Islet of Langerhans (tissue), 1 donor: Measurements from ENCODE around the gene SERPINB5.

ENCODE experiments used
- FAIRE-seq: peaks from one replicate; lab custom pipeline; 2011; peaks lifted over from hg19 to GRCh38; lab: Jason Lieb, UNC

Gene SERPINB5

DNA sequence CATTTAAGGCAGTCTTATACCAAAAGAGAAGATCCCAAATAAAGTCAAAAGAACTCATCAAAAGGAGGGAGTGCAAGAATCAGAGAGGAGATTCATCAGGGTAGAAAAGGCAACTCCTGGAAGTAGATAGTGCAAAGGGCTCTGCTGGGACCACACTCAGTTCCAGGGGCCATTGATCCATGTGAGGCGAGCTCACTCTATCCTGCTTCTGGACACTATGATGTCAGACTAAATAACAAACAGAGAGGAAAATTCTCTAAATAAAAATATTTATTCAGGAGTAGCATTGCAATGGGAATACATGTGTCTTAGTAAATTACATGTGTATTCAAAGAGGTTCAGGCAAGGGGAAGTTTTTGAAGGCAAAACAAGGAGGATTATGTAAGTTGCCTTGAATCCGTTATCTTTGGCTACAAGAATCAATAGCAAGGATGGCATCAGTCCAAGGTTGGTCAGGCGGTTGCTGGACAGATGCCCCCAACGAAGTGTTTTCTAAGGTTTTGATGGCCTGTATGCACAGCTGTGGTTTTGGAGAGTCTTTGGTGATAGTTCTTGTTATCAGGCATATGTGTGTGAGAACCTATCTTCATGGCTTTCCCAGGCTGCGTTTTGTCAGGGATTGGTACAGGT is 52.2 kb downstream of the SERPINB5 start:
- no peak for FAIRE-seq

DNA sequence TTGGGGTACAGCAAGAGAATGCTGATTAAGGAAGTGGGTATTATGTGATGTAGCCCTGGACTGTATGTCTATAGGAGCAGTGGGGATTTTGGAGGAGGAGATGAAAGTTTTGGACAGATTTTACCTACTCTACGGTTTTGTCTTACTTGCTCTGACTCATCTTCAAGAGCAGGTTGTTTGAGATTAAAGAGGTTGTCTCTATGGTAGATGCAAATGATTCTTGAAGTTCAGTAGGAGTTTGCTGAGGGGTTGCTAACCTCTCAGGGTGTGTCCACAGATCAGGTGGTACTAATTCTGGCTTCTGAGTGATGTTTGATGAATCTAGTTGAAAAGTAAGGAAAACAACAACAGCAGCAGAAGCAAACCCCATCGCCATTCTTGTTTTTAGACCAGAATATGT is 55.7 kb downstream of the SERPINB5 start:
- no peak for FAIRE-seq

DNA sequence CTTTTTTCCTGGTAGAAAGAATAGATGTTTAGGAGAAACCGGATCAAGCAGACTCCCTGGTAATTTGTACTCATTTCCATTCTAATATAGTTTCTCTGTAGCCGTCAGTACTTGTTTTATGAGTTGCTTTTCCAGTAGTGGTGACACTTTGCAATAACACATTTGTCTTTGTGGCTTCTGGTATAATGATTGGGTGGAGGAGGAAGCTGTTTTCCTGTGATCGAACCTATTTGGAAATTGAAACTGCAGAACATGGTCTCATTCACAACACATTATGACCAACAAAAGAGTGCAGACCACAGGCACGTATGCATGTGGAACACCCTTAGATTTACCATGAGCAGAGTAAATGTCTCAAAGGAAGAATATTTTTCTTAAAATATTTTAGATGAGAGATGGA is 57.9 kb downstream of the SERPINB5 start:
- no peak for FAIRE-seq

DNA sequence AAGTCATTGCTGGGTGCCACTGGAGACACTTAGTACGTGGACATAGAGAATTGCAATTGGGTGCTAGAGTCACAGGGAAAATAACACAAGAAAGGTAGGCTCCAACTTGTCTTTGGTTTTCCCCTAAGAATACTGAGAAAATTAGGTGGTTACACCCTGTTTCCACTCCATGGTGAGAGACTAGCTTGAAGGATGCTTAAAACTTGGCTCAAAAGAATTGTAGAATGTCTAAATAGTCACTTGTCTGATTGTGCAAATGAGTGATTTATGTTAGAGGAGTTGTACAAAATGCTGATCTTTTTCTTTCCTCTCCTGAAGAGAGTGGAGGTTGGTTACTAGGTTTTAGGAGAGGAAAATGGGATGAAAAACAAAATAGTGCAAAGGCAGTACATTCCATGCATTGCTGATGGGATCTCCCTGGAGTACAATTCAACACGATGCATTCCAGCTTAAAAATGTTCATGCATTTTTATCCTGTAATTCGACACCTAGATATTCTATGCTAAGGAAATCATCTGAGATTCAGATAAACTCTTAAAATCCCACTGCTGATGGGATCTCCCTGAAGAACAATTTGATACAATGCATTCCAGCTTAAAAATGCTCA is 63.2 kb downstream of the SERPINB5 start:
- no peak for FAIRE-seq

DNA sequence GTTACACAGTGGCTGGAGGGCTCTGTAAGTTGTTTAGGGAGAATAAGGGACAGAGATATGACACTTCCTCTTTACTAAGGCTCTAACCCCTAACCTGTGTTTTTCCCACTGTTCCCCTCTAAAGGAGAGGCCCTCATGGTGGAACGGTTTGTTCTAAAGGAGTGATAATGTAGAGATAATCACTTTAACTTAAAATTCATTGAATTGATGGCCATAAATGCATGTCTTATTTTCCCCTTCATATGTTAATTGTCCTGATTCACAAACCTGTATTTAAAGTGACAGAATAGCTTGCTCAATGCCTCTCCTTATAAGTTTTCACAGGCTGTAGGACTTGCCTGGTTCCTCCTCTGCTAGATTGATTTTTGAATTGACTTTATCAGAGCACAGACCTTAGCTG is 65.3 kb downstream of the SERPINB5 start, which contains the start of gene SERPINB12:
Gene SERPINB12, plus strand, starts transcription at position 301 of the 400 bp plus-strand sequence. CDS start 13,791 bp downstream, outside the sequence.
- no peak for FAIRE-seq

DNA sequence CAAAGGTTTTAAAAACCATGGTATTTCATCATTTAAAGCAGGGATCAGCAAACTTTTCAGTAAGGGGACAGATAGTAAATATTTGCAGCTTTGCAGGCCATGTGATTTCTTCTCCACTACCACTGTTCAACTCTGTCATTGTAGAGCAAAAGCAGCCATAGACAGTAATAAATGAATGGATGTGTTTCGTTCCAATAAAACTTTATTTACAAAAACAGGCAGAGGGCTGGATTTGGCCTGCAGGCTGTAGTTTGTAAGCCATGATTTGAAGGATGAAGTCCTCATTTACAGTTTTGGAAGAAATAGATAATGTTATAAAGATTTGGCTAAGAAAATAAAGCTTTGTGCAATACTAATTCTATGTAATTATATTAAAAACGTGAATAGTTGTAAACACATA is 67.3 kb downstream of the SERPINB5 start:
- FAIRE-seq, result no peak

DNA sequence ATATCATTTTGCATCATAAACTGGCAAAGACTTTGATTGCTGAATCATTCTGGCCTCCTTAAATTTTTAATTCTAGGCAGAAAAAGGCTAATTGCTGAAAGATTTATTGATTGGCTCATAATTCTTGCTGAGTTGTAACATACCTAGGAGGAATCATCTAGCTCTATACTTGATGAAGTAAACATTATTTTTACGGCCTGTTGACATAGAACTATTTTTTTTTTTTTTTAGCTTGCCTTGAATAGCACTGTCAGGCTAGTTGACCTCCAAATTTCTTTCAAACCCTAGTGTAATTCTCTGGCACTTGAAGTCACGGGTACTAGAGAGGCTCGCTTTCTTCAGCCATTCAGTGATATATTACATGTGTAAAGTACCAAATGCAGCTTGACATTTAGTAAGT is 68.2 kb downstream of the SERPINB5 start:
- FAIRE-seq, result no peak

DNA sequence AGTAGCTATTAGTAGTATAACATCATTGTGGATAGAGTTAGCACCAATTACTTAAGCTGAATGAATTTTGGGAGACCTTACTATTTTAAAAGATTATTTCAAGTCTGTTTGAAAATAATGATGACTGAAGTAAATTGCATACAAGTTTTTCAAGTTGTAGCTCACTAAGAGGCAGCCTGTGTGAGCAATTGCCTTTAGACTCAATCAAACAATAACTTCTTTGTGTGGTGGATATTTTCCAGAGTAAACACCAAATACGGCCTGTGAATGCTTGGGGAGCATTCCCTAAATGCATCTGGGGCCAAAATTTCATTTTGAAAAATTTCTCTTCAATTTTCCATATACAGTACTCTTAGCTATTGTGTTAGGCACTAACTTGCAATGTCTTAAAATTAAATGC is 73.3 kb downstream of the SERPINB5 start:
- no peak for FAIRE-seq

DNA sequence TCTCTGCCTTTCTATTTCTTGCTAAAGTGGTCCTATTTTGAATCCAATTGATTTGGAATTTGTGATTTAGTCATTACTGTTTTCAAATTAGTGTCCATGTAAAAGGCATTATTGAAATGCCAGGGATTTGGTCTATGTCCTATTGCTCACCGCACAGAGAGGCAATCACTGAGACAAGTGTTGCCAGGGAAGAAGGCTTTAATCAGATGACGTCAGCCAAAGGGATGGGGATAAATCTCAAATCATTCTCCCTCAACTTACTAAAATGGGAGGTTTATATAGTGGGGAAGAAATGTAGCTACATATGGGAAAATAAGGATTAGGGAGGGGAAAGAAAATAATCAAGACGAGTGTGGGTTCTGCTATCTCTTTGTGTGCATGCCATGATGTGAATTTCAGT is 75.0 kb downstream of the SERPINB5 start:
- FAIRE-seq, result no peak

DNA sequence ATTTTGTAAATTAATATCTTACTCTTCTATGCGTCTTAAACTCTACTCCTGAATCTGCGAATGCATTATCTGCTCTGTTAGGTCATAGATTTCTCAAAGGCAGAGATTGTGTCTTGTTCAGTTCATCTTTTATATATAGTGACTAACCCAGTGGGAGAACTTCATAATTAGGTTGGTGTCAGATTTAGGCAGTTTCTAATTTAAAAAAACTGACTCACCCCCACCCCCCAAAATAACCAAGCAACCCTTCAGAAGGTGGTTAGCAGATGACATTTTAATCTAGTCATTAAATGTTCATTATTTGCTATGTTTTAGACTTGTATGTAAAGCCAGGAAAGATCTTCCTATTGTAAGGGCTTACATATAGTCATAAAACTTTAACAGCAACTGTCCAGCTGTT is 75.8 kb downstream of the SERPINB5 start:
- no peak for FAIRE-seq

DNA sequence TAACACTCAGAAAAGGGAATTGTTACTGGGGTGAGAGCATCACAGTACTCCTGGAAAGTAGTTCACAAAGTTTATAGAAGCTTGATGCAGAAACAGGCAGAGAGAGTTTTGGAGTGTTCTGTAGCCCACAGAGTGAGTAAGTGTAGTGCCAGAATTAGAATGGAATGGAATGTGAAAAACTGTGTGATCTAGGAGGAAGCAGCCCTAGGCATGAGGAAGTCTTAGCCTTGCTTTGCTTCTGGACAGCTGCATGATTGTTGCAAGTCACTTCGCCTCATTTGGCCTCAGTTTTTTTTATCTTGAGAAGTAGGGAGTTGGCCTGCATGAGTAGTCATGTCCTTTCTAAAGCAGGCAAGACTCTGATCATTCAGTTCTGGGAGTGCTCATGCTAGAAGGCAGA is 76.3 kb downstream of the SERPINB5 start:
- FAIRE-seq, result no peak
